H1 (cell line): Measurements from ENCODE around the gene TFAP2E. TPM values are rescaled to one million over a fixed set of nuclear protein-coding genes. Genes with fewer than 3 reads are reported as not detected.
A peak's percentile ranks its signal among the peaks of the same experiment; 100 is the strongest.

Experiments used
- CTCF ChIA-PET: fragments of 300-600 bp; sonication (Branson Sonifier 250); formaldehyde crosslinking; loops from one replicate; lab custom pipeline; 2021; ENCODE audit not compliant: partially characterized antibody; lab: Charles Lee
- POLR2A ChIA-PET: fragments of 300-600 bp; sonication (Branson Sonifier 250); formaldehyde crosslinking; loops from one replicate; lab custom pipeline; 2021; ENCODE audit warnings: inconsistent platforms; ENCODE audit not compliant: partially characterized antibody; lab: Charles Lee
- DNase-seq, 2 experiments: peaks; one replicate each; pipeline versions ENCODE4 v3.0.0 to v3.0.0-alpha.2; 2010 to 2022; ENCODE audit warnings: low spot score in 2 of 2, low read depth in 1 of 2, mixed read lengths in 1 of 2
- FAIRE-seq: peaks from 2 replicates; lab custom pipeline; 2011; peaks lifted over from hg19 to GRCh38; lab: Jason Lieb, UNC
- H2AFZ ChIP-seq: 2 replicates; pipeline ENCODE4 v1.8.1; 2012; ENCODE audit warnings: low read length, inconsistent platforms
- H2AK5ac ChIP-seq: 2 replicates; pipeline ENCODE4 v1.6.1; 2013; ENCODE audit warnings: low read depth, low read length
- H2BK120ac ChIP-seq: replicated peaks from 2 replicates; pipeline ENCODE3; 2013; ENCODE audit warnings: low read depth, low read length, inconsistent platforms
- H2BK12ac ChIP-seq: 2 replicates; pipeline ENCODE4 v1.6.1; 2013; ENCODE audit warnings: low read depth, low read length
- H2BK15ac ChIP-seq: 2 replicates; pipeline ENCODE4 v1.6.1; 2013; ENCODE audit warnings: low read length
- H2BK20ac ChIP-seq: 2 replicates; pipeline ENCODE4 v1.6.1; 2013; ENCODE audit warnings: low read length
- H2BK5ac ChIP-seq: 2 replicates; pipeline ENCODE4 v1.6.1; 2013; ENCODE audit warnings: low read depth, low read length
- H3K14ac ChIP-seq: 2 replicates; pipeline ENCODE4 v1.6.1; 2013; ENCODE audit warnings: inconsistent platforms; ENCODE audit not compliant: insufficient read length
- H3K18ac ChIP-seq: 2 replicates; pipeline ENCODE4 v1.6.1; 2013; ENCODE audit warnings: low read length; ENCODE audit errors: extremely low read depth
- H3K23ac ChIP-seq: 2 replicates; pipeline ENCODE4 v1.6.1; 2013; ENCODE audit warnings: inconsistent platforms; ENCODE audit not compliant: insufficient read length
- H3K23me2 ChIP-seq: 2 replicates; pipeline ENCODE4 v1.6.1; 2013; ENCODE audit warnings: low read depth, low read length
- H3K27ac ChIP-seq: 2 replicates; pipeline ENCODE4 v1.6.1; 2011; ENCODE audit warnings: low read depth, low read length, inconsistent platforms
- H3K27me3 ChIP-seq, 4 experiments: replicated peaks in 1 of 4; 1 replicate in 1 of 4; 2 replicates in 3 of 4; pipeline versions ENCODE4 v1.6.1 to v1.8.1; 2011 to 2013; ENCODE audit warnings: low read length in 3 of 4, mild to moderate bottlenecking in 3 of 4, inconsistent platforms in 2 of 4, mixed read lengths in 2 of 4, moderate library complexity in 1 of 4; ENCODE audit not compliant: control insufficient read depth in 3 of 4, insufficient read depth in 3 of 4; ENCODE audit errors: extremely low read depth in 1 of 4
- H3K36me3 ChIP-seq, 4 experiments: 2 replicates each; pipeline versions ENCODE4 v1.6.1 to v1.8.1; 2011 to 2013; ENCODE audit warnings: mild to moderate bottlenecking in 4 of 4, low read length in 3 of 4, moderate library complexity in 2 of 4, control low read depth in 1 of 4, inconsistent platforms in 1 of 4; ENCODE audit not compliant: insufficient read depth in 4 of 4, control insufficient read depth in 2 of 4
- H3K4ac ChIP-seq: replicated peaks from 2 replicates; pipeline ENCODE3; 2013; ENCODE audit warnings: low read length, low read depth, mixed read lengths, inconsistent platforms; ENCODE audit not compliant: insufficient read length
- H3K4me1 ChIP-seq, 4 experiments: replicated peaks in 1 of 4; 1 replicate in 1 of 4; 2 replicates in 3 of 4; pipeline versions ENCODE4 v1.6.1 to v1.8.1; 2011 to 2013; ENCODE audit warnings: low read length in 3 of 4, inconsistent platforms in 2 of 4, mixed read lengths in 1 of 4; ENCODE audit not compliant: insufficient read depth in 4 of 4, control insufficient read depth in 3 of 4
- H3K4me2 ChIP-seq, 2 experiments: 2 replicates each; pipeline versions ENCODE4 v1.6.1 to v1.8.1; 2011 to 2013; ENCODE audit warnings: low read depth in 2 of 2, low read length in 2 of 2, control low read depth in 1 of 2, inconsistent platforms in 1 of 2, mild to moderate bottlenecking in 1 of 2; ENCODE audit not compliant: insufficient read depth in 1 of 2
- H3K4me3 ChIP-seq, 4 experiments: fragments of 200-600, 300-600 bp in 1 of 4; sonication (generic), shearing (Covaris generic), sonication (Bioruptor Twin) in 1 of 4; 2 replicates each; pipeline versions ENCODE4 v1.5.1 to v1.8.1; 2011 to 2016; ENCODE audit warnings: low read length in 4 of 4, low read depth in 3 of 4, control low read depth in 2 of 4, inconsistent platforms in 2 of 4, mild to moderate bottlenecking in 2 of 4, mixed read lengths in 1 of 4, moderate library complexity in 1 of 4; ENCODE audit not compliant: insufficient read depth in 2 of 4; ENCODE audit errors: extremely low read depth in 1 of 4
- H3K56ac ChIP-seq: replicated peaks from 2 replicates; pipeline ENCODE3; 2013; ENCODE audit warnings: low read depth, mild to moderate bottlenecking, mixed read lengths, low read length, inconsistent platforms; ENCODE audit not compliant: insufficient read length
- H3K79me1 ChIP-seq: 2 replicates; pipeline ENCODE4 v1.6.1; 2013; ENCODE audit warnings: low read depth, low read length, control low read depth
- H3K79me2 ChIP-seq, 2 experiments: 2 replicates each; pipeline versions ENCODE4 v1.6.1 to v1.8.1; 2012 to 2013; ENCODE audit warnings: low read length in 2 of 2, mild to moderate bottlenecking in 2 of 2, inconsistent platforms in 1 of 2; ENCODE audit not compliant: insufficient read depth in 2 of 2, control insufficient read depth in 1 of 2
- H3K9ac ChIP-seq, 4 experiments: replicated peaks in 1 of 4; 1 replicate in 1 of 4; 2 replicates in 3 of 4; pipeline versions ENCODE4 v1.6.1 to v1.8.1; 2011 to 2013; ENCODE audit warnings: low read depth in 3 of 4, low read length in 3 of 4, control low read depth in 2 of 4, mild to moderate bottlenecking in 2 of 4, moderate library complexity in 2 of 4, inconsistent platforms in 1 of 4; ENCODE audit errors: extremely low read depth in 1 of 4
- H3K9me3 ChIP-seq, 2 experiments: 2 replicates each; pipeline versions ENCODE4 v1.6.1 to v1.8.1; 2012 to 2013; ENCODE audit warnings: mild to moderate bottlenecking in 2 of 2, moderate library complexity in 2 of 2, control low read depth in 1 of 2, inconsistent platforms in 1 of 2, low read depth in 1 of 2, low read length in 1 of 2, mixed read lengths in 1 of 2; ENCODE audit not compliant: insufficient read depth in 2 of 2
- H4K20me1 ChIP-seq, 2 experiments: replicated peaks in 1 of 2; 2 replicates each; pipeline versions ENCODE3 to v1.8.1; 2011 to 2013; ENCODE audit warnings: inconsistent platforms in 2 of 2, low read length in 2 of 2, mild to moderate bottlenecking in 1 of 2; ENCODE audit not compliant: insufficient read depth in 2 of 2, control insufficient read depth in 1 of 2
- H4K5ac ChIP-seq: 2 replicates; pipeline ENCODE4 v1.6.1; 2013; ENCODE audit warnings: low read length, low read depth, mixed read lengths, inconsistent platforms; ENCODE audit not compliant: insufficient read length
- H4K8ac ChIP-seq: 2 replicates; pipeline ENCODE4 v1.8.0; 2013; ENCODE audit warnings: mild to moderate bottlenecking, moderate library complexity, low read length, inconsistent platforms; ENCODE audit not compliant: insufficient read depth; ENCODE audit errors: extremely low read depth
- H4K91ac ChIP-seq: replicated peaks from 2 replicates; pipeline ENCODE3; 2013; ENCODE audit warnings: low read length, mixed read lengths, inconsistent platforms; ENCODE audit not compliant: insufficient read length
- EGR1 ChIP-seq: IDR thresholded peaks from 2 replicates; pipeline ENCODE4 v1.6.1; 2011; ENCODE audit warnings: low read depth, low read length, borderline replicate concordance
- JUN ChIP-seq: IDR thresholded peaks from 2 replicates; pipeline ENCODE4 v1.6.1; 2011; ENCODE audit warnings: low read depth, mild to moderate bottlenecking, improper control_type of control experiment, low read length
- PHF8 ChIP-seq: fragments of 200-600 bp; sonication (generic); conservative IDR thresholded peaks from 2 replicates; pipeline ENCODE4 v1.7.1; 2012; ENCODE audit warnings: low read depth, mild to moderate bottlenecking, inconsistent platforms, low read length, moderate library complexity
- SP1 ChIP-seq: IDR thresholded peaks from 2 replicates; pipeline ENCODE4 v1.6.1; 2011; ENCODE audit warnings: low read depth, low read length
- WGBS, 2 experiments: shearing (Covaris generic) in 1 of 2; methylation state at CpG; one replicate each; pipeline versions ENCODE4 v1.1.6 to v1.1.7; 2013 to 2015; ENCODE audit warnings: low lambda C conversion rate in 2 of 2, mixed read lengths in 2 of 2, inconsistent platforms in 1 of 2, low coverage in 1 of 2, missing lambda C conversion rate in 1 of 2; ENCODE audit not compliant: insufficient replicate concordance in 2 of 2, insufficient coverage in 1 of 2, insufficient read length in 1 of 2; ENCODE audit errors: extremely low coverage in 1 of 2, missing lambda C conversion rate in 1 of 2; 5-methylcytosine and 5-hydroxymethylcytosine counted together
- polyA plus RNA-seq, 7 experiments: library from polyadenylated mRNA; depleted of rRNA in 3 of 7; stranded (reverse) in 5 of 7; unstranded in 2 of 7; fragments of >200 nt in 5 of 7; fragments of 200-250 nt in 2 of 7; gene quantifications; 1 replicate in 5 of 7; 2 replicates in 1 of 7; 4 replicates in 1 of 7; pipeline versions ENCODE4 v1.2.1 to v1.2.3, GENCODE V29; 2011 to 2013; ENCODE audit warnings: missing spikeins in 2 of 7, mixed read lengths in 2 of 7
- total RNA-seq: library from RNA; stranded (reverse); fragmentation: NEBNext Ultra II Directional; extraction: Animal tissue kit (Norgen Biotek cat#: 25700); gene quantifications from 2 replicates; pipeline ENCODE4 v1.2.1, GENCODE V29; 2021
- TF ChIP-seq, protein P1 (sequence below): IDR thresholded peaks from 2 replicates; pipeline ENCODE4 v1.6.1; 2011; ENCODE audit warnings: low read length, improper control_type of control experiment

TFAP2E gene
- total and polyA plus RNA-seq, 2 of the 8 experiments (the other 6 are each of a cell fraction or from before 2014, with no cell fraction given), result 0.24 to 0.50 TPM

DNA sequence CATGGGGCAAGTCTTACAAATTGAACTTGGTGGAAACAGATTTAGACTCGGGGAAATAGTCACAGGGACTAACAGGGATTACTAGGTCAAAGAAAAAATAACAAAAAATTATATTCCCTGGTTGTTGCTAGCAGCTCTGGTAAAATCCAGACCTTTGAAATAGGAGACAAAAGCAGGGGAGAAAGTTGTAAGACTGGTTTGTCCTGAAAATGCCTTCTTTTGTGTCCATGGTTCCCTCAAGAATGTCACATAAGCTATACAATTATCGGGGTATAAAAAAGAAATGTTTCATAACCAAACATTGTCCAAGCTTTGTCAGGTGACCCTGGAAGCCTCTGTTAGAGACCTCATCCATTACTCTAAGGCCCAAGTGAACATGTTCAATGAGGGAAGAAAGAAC, 49.0 kb upstream of the TFAP2E start:
- Histone ChIP-seq H3K18ac (no peak overlapping the region), H4K5ac (no peak overlapping the region), H2AK5ac (no peak overlapping the region), H3K27ac (no peak overlapping the region), H3K4me2 (peak overlapping the region; percentile 15 to 34; a peak in 2 of 4 replicates), H2BK5ac (no peak overlapping the region), H3K27me3 (no peaks in the 10 kb centered on the region), H4K20me1 (no peaks in the 10 kb centered on the region), H2BK20ac (no peak overlapping the region), H3K79me1 (0 out of 2 replicates have a peak, but pooled peaks cover 2% of the 10 kb centered on the region), H3K4me1 (peaks cover 0 to 9% (median 0%) of the 10 kb centered on the region in 4 experiments; a peak in 1 of 7 replicates), H3K36me3 (no peaks in the 10 kb centered on the region), H2BK120ac (no peak overlapping the region), H3K56ac (no peak overlapping the region), H3K4me3 (peak overlapping the region in 1 of 4 experiments; percentile 20; a peak in 1 of 8 replicates), H2BK15ac (no peak overlapping the region), H3K23me2 (no peaks in the 10 kb centered on the region), H3K9me3 (no peaks in the 10 kb centered on the region), H4K8ac (no peak overlapping the region), H3K4ac (no peak overlapping the region), H3K23ac (no peak overlapping the region), H2BK12ac (no peak overlapping the region), H3K9ac (no peak overlapping the region), H2AFZ (no peak overlapping the region), H3K14ac (no peak overlapping the region), H4K91ac (no peak overlapping the region), H3K79me2 (no peaks in the 10 kb centered on the region; a peak in 1 of 4 replicates)
- no peak for DNase-seq
- TF ChIP-seq PHF8 (no peak), EGR1 (no peak), SP1 (no peak), JUN (no peak)
- TF ChIP-seq, protein P1, sequence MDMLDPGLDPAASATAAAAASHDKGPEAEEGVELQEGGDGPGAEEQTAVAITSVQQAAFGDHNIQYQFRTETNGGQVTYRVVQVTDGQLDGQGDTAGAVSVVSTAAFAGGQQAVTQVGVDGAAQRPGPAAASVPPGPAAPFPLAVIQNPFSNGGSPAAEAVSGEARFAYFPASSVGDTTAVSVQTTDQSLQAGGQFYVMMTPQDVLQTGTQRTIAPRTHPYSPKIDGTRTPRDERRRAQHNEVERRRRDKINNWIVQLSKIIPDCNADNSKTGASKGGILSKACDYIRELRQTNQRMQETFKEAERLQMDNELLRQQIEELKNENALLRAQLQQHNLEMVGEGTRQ, result no peak
- ChIA-PET CTCF (interaction anchor here (0.9 to 1.3 kb wide), 2 partner anchors 18 to 41 kb away, joined by 4 read pairs; no protein-coding TSS in a partner anchor), POLR2A (interaction anchor here (0.6 to 2.0 kb wide), 6 partner anchors 9 to 321 kb away, joined by 3 to 5 read pairs (median 3); partner anchors contain the start of gene KIAA0319L)
- FAIRE-seq, result no peak
- WGBS, 2 experiments, result 90% methylated on average over 2 of the region's 2 CpGs; no CpG with 5 or more reads in 1 of the 2 experiments
